GM18907 (cell line): ENCODE data around the gene SPSB3.

Source experiments
- ATAC-seq: cut with Tn5 transposase; IDR thresholded peaks from one replicate; pipeline ENCODE4 v1.9.1; 2021; ENCODE audit warnings: mild to moderate bottlenecking, moderate library complexity; ENCODE audit not compliant: unreplicated experiment

Gene SPSB3

DNA sequence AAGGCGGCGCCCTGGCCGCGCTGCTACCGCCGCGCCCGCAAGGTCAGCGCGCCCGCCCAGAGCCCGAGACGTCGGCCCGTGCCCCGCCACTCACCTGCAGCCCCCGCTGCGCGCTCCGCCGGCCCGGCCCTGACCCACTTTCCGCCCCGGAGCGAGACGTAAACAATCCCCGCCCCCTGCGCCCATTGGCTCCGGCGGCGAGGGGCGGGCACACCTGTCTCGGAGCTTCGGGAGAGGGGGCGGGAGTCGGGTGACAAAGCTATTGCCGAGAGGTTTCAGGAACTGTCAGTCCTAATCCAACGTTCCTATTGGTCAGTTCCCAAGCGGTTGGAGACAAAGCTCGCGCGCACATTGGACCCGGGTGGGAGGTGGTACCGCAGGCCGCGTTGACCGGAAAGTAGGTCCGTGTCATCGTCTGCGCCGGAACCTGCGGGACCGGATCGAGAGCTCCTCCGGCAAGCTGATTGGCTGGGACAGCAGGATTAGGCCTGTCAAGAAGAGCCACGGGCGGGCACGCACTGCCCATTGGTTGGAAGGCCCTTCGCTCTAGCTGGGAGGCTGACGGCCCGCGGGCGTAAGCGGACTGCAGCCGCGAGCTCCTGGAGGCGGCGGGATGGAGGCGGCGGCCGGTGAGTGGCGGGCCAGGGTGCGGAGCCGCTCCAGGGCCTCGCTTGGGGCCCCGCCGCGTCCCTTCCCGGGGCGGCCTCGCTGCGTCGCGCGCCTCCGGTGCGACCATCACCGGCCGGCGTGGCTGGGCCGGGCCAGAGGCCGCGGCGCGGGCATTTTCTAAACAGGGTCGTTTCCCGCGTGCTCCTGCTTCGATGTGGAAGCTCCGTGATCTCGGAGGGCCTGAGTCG lies at the start of gene SPSB3, which contains the start of gene NUBP2:
Gene SPSB3, minus strand, starts transcription at position 164 of the 857 bp plus-strand sequence. CDS start 1,088 bp downstream, outside the sequence.
Gene NUBP2, plus strand, starts transcription at position 553 of the 857 bp plus-strand sequence. Its CDS starts 61 bp downstream, at position 614.
- ATAC-seq = peak; percentile 81

DNA sequence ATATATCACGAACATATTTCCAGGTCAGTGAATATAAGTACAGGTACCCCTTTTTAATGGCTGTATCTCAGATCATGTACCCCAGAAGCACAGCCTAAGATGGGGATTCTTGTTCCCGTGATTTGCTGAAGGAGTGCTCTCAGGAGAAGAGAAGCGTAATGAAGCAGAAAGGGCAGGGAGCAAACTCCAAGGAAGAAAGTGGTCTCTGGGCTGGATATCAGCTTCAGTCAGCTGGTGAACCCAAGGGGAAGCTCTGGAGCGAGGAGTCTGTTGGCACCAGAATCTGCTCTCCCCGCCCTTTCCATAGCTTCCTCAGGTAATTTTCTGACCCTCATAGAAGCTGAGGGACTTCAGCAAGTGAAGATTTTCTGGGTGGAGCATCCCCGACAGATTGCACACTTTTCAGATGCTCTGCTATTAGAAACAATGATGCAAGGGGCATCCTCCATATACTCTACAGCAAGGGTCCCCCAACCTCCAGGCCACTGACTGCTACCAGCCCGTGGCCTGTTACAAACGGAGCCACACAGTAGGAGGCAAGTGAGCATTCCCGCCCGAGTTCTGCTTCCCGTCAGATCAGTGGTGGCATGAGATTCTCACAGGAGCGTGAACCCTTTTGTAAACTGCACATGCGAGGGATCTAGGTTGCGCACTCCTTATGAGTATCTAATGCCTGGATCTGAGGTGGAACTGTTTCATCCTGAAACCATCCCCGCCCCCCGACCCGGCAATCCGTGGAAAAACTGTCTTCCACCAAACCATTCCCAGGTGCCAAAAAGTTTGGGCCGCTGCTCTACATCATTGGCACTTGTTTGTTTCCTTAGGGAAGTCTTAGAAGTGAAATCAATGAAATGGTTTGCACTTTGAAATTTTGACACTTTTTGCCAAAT lies 49.1 kb upstream of the SPSB3 start:
- ATAC-seq = no peak

DNA sequence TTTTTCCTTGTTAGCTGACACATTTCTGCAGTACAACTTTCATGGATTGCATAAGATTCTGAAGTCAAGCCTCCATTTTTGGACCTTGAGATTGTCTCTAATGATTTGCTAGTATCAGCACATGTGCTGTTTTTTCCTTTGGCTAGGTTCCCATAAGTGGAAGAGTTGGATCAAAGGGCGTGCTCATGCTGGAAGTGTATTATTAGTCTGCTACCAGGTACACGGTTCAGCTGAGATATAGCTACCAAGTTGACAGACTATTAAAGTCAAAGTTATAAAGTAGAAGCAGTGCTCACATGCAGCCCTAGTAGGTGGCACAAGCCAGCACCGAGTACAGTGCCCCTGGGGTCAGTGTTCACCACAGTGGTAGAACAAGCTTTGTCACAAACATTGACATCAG lies 47.8 kb upstream of the SPSB3 start:
- no peak for ATAC-seq

DNA sequence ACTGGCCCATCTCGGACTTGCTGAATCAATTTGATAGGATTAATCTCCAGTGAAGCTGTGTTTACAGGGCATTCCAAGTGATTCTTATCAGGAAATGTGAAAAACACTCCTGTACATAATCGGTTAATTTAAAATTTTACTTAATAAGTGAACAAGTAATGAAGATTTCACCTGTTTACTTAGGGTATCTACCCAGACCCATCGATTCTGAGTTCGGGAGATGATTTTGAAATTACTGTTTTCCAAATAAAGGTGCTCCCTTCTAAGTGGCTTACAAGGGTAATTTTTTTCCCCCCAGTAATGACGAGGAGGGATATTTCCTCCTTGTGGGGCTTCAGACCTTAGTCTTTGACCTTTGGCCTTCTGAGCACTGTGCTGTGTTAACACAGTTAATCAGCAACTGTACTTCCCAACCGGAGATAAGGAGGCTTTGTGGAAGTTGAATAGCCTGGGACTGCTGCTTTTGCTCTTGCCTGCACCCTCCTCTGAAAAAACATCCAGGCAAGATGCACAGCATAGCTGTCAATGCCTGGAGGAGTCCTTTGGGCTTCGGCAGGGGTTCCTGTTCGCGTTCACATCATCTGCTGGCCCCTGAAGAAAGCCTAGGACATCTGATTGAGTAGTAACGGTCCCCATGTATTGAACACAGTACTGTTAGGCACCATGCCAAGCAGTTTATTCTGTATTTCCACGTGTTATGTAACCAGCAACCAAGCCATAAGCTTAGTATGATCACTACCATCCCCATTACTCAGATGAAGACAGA lies 46.5 kb upstream of the SPSB3 start:
- ATAC-seq = no peak

DNA sequence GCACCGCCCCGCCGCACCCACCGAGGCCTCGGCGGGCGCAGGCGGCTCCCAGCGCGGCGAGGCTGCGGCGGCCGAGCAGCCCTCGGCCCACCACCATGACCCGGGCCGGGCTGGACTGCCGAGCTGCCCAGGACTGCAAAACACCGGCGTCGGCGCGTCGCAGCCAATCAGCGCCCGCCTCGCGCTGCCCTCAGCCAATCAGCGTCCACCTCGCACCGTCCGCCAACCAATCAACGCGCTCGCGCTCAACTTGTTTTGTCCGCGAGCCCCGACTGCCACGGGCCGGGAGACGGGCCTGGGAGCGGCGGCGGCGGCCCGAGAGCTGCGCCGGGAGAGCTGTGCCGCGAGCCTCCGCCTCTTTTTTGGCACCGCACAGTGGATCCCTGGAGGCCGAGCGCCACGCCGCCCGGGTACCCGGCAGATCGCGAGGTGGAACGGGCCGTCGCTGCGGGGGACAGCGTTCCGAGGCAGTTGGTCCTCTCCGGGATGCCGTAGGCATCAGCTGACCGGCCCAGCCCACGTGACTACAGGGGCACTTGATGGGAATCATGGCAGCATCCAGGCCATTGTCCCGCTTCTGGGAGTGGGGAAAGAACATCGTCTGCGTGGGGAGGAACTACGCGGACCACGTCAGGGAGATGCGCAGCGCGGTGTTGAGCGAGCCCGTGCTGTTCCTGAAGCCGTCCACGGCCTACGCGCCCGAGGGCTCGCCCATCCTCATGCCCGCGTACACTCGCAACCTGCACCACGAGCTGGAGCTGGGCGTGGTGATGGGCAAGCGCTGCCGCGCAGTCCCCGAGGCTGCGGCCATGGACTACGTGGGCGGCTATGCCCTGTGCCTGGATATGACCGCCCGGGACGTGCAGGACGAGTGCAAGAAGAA lies 44.6 kb upstream of the SPSB3 start, which contains the start of the genes FAHD1 and HAGH:
Gene FAHD1, plus strand, starts transcription at position 516 of the 883 bp plus-strand sequence. Its CDS starts 33 bp downstream, at position 549.
Gene HAGH, minus strand, starts transcription at position 135 of the 883 bp plus-strand sequence. Its CDS starts 38 bp downstream, at position 97.
- ATAC-seq = peak; percentile 84

DNA sequence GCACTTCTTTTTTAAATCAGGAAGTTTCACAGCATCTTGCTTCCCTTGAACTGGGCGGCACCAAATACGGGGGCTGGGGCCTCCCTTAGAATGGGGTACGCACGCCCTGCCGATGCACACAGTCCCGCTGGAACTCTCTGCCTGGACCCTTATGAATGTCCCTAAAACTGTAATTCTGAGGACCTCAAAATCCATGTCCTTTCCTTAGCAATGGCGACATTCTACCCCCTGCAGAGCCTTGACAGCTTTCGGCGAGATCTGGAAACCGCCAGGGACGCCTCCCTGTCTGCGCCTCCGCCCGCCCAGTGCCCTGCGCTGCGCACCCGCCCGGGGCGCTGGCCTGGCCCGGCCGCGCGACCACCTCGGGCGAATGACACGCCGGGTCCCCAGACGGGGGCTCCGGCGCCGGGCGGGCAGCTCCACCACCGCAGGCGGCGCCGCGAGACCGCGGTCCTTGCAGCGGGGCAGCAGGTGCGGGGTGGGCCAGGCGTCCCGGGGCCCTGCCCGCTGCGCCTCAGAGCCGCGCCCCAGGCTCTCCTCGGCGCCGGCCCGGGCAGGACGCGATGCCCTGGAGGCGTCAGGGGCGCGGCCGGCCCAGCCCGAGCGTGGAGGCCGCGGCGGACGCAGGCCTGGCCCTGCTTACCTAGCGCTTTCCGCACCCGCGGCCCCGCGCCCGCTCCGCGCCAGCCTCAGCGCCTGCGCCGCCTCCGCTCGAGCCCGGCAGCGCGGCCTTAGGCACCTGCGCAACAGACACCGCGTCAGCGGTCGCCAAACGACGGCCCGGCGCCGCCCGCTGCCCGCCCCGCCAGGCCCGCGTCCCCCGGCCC lies 43.7 kb upstream of the SPSB3 start:
- ATAC-seq = peak; percentile 40

DNA sequence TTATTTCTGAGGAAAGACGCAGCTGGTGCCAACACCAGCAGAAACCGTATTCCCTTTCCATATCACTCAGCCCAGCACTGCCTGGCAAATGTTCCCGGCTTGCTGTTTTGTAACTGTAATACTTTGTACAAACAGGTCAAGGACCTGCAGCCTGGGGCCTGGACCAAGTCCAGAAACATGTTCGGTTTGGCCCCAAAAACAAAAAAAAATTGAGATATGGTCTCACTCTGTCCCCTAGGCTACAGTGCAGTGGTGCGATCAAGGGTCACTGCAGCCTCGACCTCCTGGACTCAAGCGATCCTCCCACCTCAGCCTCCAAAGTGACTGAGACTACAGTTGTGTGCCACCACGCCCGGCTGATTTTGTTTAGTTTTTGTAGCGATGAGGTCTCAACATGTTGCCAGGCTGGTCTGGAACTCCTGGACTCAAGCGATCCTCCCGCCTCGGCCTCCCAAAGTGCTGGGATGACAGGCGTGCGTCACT lies 43.1 kb upstream of the SPSB3 start:
- ATAC-seq = no peak

DNA sequence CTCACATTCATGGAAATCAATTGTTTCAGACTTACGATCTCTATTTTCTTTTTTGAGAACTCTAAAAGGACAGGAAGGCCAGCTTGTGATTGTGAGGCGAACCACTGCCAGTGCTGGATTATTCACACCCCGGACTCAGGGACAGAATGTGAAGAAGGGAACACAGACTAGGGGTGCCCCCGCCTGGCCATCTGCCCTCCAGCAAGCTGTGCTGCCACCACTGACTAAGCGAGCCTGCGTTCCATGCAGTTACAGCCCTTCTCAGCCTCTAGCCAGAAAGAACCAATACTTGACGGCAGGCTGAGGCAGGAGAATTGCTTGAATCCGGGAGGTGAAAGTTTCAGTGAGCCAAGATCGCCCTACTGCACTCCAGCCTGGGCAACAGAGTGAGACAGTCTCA lies 41.5 kb upstream of the SPSB3 start:
- no peak for ATAC-seq

DNA sequence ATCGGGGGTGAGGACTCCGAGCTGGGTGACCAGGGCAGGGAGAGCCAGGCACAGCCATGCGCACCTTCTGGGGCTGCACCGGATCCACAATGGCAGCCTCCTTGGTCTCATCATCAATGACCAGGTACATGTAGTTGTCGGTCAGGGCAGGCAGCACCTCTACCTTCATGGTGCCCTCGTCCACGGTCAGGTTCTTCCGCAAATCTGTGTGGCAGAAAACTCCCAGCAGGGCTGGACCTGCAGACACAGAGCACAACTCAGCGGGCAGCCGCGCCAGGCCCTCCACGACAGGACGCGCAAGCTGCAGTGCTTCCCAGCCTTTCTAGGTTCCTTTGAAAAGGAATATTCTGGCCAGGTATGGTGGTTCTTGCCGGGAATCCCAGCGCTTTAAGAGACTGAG lies 40.4 kb upstream of the SPSB3 start:
- ATAC-seq = no peak

DNA sequence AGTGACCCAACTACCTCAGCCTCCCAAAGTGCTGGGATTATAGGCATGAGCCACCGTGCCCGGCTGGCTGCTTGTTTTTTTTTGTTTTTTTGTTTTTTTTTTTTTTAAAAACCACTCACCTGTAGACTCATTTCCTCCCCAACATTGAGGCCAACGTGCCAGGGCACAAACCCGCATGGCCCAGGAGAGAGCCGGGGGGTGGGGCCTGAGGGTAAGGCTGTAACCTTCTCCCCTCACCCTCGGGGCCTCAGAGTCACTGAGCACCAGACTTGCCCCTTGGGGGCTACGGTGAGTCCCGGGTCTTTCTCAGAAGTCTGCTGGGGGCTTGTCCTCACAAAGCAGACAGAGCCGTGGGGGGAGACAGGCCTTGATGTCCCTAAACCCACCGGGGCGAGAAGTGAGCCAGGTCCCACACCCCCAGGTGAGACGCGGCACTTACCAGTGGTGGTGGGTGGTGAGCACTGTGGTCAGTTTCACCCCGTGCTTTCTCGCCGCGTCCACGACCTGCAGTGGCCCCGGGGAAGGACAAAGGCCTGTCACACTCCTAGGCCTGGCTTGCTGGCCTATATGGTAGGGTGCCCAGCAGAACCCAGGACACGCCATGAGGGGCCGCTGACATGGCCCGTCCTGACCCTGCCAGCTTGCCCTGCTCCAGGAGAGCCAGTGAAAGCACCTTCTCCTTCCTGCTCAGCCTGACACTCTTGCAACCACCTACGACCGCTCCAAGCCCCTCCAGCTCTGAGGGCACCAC lies 39.7 kb upstream of the SPSB3 start:
- ATAC-seq = no peak

DNA sequence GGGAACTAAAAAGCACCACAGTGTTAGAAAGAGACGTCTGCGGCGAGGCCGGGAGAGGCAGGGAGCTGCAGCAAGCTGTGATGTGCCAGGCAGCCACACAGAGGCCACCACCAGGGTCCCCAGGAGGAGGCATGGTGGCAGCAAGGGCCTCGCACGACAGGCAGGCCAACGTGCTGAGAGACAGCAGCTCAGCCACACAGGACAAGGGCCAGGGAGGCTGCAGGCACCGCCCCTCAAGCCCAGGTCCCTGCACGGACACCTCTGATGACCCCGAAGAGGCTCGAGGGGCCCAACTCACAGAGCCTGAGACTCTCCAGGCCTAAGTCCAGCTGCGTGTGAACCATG lies 38.5 kb upstream of the SPSB3 start:
- no peak for ATAC-seq

DNA sequence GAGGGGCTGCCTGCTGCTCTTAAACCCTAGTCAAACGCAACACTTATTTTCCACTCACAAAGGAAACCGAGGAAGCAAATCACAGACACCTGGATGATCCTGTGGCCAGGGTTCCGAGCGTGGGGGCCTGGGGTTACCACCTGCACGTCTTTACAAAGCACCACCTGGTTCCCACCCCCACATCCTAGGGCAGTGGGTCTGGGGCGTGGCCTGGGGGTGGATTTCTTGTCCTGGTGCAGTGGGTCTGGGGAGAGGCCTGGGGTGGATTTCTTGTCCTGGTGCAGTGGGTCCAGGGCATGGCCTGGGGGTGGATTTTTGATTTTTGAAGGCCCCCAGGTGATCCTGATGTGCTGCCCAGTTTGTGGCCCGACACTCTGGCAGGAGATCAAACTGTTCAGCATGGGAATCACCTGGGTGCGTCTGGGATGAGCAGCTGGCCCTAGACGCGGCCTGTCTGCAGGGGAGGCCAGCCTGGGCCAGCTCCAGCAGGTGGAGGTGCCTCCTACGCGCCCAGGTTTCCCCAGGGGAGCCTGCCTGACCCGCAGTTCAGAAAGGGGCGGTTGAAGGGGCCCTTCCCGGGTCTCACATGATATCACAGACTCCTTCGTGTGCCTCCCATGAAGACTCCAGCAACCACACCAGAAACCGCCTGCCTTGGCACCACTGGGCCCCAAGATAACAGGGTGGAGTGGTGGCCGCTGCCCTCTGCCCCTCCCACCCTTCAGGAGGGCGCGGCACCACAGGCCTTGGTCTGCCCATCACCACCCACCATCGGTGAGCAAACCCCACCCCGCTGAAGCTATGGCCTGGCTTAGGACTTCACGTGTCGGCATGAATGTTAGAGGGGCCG lies 38.0 kb upstream of the SPSB3 start:
- ATAC-seq = no peak

DNA sequence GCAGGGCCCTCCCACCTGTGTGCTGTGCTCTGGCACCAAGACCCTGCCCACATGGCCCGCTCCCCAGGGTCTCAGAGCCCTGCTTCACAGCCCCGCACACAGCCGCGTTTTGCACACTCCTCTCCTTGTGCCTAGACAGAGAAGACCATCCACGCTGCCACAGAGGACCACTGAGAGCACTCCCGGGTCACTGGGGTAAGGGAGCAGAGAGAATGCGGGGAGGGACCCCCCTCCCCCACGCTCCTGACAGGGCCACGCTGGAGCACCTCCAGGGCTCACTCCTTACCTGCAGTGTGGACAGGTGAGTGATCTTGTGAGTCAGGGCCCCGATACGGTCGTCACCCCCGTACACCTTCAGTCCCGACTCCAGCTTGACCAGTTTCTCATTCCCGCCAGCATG lies 37.2 kb upstream of the SPSB3 start:
- ATAC-seq = no peak

DNA sequence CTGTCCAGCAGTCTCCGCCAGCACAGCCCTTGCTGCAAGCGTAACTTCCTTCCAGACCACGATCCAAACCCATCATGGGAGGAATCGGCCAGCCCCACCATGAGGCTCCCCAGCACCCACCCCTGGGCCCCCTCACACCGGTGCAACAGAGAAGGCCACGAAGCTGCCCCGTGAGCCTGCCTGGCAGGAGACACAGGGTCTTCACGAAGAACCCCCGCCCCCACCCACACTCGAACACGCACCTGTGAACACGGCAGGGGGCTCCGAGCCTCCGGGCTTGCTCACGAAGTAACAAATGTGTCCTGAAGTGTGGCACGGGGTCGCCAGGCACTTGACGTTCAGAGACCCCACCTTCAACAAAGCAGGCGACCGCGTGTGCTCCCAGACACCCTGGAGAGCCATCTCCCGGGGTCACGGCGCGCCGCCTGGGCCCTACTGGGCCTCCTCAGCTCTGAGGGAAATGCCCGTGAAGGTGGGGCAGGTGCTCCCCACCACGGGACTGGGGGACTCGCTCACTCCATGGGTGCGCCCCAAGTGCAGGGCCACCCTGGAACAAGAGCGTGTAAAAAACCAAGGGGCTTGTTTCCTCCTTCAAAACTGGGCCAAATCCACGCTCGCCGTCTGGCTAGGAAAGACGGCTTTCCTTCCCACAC lies 36.6 kb upstream of the SPSB3 start:
- no peak for ATAC-seq

DNA sequence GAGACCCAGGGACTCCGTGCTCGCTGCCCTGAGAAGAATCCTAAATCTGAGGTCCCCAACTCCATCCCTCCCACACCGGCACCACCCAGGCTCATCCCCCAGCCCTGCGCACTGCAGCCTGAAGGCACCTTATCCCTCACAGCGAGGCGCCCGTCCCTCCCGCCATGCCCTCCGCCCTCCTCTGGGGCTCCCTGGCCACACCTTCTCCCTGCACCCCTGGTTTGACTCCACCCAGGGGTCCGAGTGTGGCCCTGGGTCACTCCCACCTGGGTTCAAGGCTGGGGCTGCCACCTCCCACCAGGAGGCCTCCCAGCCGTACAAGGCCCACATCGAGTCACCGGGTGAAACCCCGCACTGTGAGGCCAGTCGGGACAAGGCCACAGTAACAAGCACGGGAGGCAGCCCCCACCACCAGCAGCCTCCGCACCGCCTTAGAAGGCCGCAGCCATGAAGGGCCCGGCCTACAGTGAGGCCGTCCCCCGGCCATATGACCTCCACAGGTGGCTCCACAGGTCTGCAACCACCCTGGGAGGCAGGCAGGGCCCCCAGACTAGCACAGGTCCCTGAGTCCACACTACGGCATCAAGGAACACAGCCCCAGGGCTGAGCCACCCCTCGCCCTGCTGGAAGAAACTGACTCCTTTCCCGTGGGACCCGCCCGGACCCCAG lies 36.0 kb upstream of the SPSB3 start:
- ATAC-seq = no peak

DNA sequence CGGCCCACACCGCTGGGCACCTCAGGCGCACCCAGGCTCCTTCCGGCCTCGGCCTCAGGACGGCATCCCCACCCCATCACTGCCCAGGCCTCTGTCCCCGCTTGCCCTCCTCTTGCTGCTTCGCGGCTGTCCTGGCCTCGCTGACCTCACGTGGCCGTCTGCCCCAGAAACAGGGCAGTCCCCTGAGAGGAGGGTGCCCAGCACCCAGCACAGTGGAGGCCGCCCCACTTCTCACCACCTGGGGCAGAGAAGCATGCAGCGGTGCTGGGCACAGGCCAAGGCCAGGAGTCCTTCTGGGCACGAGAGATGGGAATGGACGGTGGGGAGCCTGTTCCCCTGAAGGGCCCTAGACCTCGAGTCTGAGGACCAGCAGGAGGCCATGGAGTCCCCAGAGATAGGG lies 35.3 kb upstream of the SPSB3 start:
- no peak for ATAC-seq
